ENCODE results near the gene PAK1IP1.
"Not testable (repeated sequence)": the region's sequence is repeated elsewhere in the genome, so short reads cannot be mapped to it uniquely, and the experiment has no call there.

DNA sequence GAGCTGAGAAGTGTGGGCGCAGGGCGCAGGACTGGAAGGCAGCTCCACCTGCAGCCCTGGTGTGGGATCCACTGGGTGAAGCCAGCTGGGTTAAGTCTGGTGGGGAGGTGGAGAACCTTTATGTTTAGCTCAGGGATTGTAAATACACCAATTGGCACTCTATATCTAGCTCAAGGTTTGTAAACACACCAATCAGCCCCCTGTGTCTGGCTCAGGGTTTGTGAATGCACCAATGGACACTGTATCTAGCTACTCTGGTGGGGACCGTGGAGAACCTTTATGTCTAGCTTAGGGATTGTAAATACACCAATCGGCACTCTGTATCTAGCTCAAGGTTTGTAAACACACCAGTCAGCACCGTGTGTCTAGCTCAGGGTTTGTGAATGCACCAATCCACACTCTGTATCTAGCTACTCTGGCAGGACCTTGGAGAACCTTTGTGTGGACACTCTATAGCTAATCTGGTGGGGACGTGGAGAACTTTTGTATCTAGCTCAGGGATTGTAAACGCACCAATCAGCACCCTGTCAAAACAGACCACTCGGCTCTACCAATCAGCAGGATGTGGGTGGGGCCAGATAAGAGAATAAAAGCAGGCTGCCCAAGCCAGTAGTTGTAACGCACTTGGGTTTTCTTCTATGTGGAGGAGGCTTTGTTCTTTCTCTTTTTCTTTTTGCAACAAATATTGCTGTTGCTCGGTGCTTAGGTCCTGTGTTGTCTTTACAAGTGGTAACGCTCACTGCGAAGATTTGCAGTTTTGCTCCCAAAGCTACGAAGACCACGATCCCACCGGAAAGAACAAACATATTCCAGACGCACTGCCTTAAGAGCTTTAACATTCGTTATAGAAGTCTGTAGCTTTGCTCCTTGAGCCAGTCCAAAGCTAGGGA, 26.4 kb downstream of the PAK1IP1 start:
- TF ChIP-seq, protein P1, sequence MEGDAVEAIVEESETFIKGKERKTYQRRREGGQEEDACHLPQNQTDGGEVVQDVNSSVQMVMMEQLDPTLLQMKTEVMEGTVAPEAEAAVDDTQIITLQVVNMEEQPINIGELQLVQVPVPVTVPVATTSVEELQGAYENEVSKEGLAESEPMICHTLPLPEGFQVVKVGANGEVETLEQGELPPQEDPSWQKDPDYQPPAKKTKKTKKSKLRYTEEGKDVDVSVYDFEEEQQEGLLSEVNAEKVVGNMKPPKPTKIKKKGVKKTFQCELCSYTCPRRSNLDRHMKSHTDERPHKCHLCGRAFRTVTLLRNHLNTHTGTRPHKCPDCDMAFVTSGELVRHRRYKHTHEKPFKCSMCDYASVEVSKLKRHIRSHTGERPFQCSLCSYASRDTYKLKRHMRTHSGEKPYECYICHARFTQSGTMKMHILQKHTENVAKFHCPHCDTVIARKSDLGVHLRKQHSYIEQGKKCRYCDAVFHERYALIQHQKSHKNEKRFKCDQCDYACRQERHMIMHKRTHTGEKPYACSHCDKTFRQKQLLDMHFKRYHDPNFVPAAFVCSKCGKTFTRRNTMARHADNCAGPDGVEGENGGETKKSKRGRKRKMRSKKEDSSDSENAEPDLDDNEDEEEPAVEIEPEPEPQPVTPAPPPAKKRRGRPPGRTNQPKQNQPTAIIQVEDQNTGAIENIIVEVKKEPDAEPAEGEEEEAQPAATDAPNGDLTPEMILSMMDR (IDR thresholded peaks at IDR 0.05) = not testable (repeated sequence)
- TF ChIP-seq POLR2AphosphoS5 (IDR thresholded peaks at IDR 0.05) = not testable (repeated sequence)
